Measurements from ENCODE around the gene LAMA5.

The LAMA5 gene

DNA sequence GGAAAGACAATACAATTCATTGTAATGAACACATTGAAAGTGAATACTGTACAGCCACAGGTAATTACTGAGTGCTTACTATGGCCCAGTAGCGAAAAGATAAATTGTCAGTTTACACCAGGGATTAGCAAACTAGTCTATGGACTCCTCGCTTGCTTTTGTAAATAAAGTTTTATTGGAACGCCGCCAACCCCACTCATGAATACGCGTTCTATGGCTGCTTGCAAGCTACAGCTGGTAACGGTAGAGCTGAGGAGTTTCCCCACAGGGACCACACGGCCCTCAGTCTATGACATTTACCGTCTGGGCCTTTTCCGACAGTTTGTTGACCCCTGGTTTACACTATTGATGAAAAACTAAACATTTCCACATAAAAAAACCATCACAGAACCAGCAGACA is 24.2 kb downstream of the LAMA5 start:
- no peak for DNase-seq

DNA sequence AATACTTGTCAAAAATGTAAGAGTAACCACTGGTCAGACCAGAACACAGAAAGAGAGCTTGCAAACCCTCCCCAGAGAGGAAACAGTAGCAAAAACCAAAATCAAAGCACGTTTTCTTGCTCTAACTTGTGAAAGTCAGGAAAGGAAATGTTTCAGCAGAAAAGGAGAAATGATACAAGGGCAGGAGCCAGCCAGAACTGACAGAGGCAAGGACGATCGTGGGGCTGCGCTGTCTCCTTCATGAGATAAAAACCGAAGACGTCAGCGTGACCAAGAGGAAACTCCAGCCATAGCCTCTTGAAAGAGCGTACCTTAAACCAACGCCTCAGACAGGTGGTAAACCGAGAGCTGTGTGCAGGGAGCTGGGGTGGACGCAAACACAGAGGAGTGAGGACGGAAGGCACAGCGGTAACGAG is 27.5 kb downstream of the LAMA5 start:
- DNase-seq: peak; percentile 36

DNA sequence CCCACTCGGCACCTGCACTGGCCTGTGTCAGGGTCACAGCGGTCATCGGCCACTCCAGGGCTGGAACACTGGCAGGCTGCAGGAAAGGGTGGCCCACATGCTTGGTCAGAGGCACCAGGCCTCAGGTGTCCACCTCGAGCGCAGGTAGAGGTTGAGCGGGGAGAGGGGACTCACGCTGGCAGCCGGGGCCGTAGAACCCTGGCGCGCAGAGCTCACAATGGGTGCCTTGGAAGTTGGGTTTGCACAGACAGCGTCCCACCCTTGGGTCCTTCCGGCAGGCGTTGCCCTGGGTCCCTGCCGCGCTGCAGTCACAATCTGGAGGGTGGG is 28.9 kb downstream of the LAMA5 start:
- no peak for DNase-seq

DNA sequence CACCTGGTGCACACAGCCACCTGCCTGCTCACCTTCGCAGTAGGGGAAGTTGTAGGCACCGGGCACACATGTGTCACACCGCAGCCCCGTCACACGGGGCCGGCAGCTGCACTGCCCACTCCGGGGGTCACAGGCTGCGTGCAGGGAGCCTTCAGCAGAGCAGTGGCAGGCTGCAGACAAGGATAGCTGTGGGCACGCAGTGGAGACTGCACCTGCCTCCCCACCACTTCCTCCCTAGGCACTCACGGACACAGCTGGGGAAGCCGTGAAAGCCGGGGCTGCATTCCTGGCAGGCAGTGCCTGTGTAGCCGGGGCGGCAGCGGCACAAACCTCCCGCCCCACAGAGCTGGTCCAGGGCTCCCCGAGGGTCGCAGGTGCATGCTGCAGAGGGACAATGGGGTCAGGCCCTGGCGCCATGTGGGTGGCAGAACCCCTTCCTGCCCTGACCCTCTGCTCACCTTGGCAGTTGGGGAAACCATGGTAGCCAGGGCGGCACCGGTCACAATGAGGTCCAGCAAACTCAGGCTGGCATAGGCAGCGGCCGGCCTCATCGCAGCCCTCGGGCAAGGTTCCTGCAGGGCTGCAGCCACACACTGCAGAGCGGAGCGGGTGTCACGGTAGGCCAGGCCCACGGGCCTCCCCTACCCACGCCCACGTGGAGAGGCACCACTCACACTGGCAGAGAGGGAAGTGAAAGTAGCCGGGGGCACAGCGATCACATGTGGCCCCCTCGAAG is 29.4 kb downstream of the LAMA5 start:
- peak; percentile 47 for DNase-seq

DNA sequence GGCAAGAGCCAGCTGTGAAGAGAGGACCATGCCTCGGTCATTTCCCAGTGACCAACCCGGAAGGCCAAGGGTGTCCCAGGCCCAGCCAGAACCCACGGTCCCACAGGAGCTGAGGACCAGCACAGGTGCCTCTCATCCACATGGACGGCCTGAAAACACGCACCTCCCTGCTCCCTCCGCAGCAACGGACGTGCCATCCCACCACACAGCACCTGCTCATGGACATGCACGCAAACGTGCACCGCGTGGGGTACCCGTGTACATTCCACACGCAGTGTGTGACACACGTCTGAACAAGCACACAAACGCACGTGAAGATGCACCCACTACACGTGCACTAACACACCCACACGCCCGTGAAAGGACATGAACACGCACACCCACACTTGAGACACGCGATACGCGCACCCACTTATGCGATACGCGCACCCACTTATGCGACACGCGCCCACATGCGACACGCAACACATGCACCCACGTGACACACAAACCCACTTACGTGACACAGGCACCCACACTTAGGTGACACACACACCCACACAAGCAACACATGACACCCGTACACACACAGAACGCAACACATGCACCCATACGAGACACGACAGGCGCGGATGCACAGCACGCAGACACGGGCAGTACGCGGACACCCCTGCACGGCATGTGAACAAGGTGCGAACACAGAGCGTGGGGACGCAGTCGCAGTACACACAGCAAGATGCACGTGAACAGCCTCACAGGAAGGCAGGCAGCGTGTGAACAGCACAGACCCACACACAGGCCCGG is 30.1 kb downstream of the LAMA5 start:
- no peak for DNase-seq

DNA sequence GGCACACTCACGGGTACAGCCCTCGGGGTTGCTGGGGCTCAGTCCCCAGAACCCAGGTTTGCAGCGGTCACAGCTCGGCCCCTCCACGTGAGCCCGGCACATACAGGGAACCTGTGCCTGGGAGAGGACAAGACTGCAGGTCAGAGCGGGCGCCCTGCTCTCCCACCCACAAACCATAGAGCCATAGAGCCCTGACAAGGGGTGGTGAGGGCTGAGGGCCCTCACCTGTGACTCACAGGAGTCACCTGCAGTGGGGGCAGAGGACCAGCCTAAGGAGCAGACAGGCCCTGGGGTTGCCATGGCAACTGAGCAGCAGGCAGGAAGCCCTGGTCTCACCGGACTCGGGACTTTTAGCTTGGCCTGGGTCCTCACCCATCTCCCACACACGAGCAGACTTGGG is 30.8 kb downstream of the LAMA5 start:
- no peak for DNase-seq

DNA sequence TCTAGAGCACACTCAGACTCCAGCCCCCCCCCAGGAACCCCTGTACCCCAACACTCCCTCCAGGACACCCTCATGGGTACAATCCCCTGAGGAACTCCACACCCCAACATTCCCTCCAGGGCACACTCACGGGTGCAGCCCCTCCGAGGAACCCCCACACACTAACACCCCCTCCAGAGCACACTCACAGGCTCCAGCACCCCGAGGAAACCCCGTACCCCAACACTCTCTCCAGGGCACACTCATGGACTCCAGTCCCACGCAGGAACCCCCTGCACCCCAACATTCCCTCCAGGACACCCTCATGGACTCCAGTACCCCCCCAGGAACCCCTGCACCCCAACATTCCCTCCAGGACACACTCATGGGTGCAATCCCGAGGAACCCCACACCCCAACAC is 31.6 kb downstream of the LAMA5 start:
- no peak for DNase-seq

DNA sequence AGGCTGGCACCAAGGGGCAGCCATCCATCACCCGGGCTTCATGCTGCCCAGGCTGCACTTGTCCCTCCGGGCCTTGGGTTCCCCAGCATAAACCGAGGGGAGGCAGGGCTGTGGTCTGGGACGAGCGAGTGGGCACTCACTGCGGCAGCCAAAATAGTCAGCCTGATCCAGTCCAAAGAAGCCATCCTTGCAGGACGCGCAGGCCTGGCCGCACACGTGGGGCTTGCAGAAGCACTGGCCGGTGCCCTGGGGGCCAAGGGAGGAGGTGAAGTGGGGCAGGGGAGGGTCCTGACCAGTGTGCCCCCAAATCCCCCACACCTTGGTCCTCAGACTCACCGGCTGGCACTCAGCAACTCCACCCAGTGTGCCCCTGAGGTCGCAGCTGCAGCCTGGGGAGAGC is 32.2 kb downstream of the LAMA5 start:
- DNase-seq: no peak

DNA sequence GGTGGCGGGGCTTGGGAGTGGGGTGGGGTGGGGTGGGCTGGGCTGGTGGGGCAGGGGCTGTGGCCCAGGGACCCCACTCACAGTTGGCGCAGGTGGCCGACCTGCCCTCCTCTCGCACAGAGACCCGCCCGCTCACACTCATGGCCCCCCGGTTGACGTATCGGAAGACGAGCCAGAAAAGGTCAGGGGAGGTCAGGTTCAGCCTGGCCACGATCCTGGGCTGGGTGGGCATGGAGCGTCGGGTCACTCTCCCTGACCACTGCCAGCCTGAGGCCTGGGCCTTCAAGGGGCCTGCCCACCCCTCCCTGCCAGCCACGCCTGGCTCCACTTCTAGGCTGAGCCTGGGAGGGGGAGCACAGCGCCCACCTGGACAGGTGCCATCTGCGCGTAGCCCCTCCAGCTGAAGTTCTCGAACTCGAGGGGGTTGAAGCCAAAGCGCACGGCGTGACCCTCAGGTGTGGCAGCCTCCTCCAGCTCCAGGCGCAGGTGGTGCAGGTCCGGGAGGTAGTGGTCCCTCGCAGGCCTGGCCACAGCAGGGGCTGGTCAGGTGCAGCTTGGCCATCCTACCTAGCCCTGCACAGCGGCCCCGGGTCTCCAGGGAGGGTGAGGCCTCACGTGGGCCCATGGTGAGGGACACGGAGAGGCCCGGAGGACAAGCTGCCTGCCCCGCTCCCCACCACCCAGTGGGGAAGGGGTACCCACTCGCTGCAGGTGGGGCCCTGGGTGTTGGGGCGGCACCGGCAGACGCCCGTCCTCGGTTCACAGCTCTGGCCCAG is 33.1 kb downstream of the LAMA5 start:
- no peak for DNase-seq

DNA sequence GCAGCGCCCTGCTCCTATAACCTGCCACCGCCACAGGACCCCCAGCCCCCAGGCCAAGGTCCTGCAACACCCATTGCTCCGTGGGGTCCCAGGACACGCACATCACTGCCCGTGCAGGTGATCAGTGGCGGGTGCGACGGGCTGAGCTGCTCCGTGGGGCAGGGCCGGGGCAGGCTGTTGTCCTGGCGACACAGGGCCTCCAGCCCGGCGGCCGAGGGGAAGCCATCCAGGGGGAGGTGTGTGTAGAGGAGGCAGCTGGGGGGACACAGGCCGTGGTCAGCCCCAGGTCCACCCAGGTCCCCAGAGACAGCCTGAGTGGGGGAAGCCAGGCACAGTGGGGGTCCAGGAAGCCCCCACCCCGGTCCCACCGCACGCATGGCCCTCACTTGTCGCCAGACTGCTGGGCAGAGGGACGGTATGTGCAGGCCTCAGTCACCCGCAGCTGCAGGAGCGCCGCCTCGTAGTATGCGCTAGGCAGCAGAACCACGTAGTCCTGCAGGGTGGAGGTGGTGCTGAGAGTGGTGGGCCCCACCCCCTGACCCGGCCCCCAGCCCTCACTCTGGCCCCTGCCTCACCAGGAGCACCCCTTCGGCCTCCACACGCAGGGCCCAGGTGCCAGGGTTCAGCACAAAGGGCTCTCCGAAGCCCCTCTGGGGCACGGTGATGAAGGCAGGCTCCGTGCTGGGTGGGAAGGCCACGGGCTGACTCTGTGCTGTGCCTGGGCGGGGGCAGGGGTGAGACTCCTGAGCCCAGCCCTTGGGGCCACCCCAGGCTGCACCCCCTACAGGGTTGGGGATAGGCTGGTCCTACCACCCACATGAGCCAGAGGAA is 33.9 kb downstream of the LAMA5 start:
- DNase-seq: no peak

DNA sequence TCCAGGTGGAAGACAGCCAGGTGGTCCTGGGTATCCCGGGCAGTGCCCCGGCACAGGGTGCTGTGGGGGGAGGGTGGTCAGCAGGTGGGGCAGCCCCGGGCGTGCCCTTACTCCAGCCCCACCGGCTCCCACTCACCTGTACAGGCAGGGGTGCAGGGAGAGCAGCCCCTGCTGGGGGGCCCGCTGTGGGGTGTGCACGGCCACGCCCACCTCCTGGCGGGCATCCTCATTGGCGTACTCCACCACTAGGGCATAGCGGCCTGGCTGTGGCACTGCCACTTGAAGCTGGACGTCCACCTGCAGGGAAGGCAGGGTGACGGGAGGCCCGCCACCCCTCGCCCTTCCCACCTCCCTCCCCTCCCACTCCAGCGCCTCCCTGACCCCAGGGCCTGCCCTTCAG is 34.7 kb downstream of the LAMA5 start:
- no peak for DNase-seq

DNA sequence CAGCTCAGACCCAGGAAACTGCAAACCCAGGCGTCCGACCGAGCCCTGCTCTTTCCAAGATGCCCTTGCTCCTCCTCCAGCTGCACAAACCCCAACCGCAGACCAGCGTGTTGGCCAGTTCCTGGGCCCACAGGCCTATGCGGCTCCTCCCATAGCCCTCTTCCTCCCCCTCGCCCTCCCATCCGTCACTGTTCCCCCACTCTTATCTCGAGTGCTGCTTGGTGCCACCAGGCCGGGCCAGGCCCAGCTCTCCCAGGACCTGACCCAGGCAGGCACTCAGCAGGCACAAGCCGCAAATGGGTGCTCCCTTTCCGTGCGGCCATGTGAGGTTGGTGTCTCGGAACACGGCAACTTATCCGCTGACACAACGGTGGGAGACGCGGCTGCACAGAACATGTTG is 35.8 kb downstream of the LAMA5 start:
- no peak for DNase-seq

DNA sequence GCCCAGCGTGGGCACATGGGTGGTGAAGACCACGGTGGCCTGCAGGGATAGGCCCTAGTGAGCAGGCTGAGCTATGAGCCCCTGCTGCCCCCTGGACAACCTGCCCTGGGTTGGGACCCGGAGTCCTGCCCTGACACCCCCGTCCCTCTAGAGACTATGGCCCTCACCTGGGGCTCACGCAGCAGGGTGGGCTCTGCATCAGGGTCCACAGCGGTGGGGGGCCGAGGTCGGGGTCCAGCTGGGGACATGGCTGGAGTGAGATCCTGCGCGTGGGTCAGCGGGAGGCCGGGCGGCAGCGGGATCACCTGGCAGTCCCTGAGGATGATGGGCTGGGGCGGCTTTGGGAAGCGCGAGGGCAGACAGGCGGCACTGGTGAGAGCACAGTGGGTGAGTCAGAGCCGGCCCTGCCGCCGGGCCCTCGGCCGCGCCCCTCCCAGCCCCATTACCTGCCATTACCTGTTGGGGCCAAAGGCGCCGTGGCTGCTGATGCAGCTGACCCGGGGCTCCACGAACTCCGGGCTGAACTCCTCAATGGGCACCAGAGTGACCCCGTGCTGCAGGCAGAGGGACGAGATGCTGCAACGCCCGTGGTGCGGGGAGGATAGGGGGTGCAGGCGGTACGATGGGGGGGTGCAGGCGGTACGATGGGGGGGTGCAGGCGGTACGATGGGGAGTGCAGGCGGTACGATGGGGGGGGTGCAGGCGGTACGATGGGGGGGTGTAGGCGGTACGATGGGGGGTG is 36.4 kb downstream of the LAMA5 start:
- DNase-seq: no peak

DNA sequence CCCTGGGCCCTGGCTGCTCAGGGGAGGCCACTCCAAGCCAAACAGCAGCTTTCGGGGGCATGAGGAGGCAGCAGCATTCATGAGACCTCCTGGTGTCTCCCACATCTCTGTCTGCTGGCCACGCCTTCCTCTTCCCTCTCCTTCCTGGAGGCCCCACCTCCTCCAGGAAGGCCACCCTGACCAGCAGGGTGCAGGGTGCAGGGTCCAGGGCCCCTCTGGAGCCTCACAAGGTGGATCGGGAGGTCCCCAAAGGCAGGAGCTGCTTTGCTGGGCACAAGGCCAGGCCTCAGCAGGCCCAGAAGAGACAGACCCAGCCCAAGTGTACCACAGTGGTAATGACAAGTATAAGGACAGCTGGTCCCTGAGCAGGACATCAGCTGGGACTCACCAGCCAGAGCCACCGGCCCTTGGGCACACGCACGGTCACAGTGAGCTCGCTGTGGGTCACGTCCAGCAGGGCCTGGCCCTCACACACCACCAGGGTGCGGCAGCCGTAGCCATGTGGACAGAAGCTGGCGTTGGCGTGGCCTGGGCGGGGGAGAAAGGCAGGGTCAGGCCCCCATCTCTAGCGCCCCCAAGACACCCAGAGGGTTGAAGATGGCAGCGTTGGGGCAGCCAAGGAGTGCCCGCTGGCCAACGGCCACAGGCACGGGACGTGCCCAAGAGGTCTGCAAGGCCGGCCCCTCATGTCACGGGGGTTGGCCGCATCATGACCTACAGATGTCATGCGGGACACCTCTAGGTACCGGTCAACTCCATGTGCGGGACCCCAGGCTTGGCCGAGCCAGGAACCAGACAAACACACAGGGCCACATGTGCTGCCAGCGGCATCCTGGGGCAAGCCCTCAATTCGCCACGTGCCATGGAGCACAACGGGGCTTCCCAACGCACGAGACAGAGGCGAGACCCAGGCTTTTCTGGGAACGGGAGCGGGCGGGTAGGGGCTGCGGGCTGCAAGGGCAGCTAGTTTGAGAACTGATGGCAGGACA is 37.4 kb downstream of the LAMA5 start:
- DNase-seq: no peak

DNA sequence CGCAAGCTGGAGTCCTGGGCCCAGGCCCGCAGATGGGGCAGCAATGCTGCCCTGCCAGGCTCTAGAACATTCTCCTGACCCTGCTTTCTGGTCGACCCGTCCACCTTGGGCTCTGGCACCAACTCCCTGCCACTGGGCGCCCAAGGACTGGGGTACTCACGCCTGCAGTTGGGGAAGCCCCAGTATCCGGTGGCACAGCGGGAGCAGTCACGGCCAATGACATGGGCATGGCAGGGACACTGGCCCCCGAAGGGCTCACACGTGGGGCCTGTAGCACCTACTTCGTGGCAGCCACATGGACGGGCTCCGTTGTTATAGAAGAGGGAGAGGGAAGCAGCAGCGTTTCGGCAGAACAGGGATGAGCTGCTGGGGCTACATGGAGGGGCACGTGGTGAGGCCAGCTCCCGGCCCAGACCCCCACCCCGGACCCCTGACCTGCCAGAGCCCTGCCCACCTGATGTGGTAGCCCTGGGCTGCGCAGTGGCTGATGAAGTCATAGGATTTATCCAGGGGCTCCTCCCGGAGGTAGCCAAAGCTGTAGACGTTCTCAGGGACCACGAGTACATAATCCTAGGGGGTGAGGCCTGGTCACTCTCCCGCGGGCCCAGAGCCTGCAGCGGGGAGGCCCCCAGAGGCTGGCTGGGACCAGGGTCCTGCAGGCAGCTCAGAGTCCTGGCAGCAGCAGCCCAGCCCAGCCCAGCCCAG is 38.3 kb downstream of the LAMA5 start:
- no peak for DNase-seq

DNA sequence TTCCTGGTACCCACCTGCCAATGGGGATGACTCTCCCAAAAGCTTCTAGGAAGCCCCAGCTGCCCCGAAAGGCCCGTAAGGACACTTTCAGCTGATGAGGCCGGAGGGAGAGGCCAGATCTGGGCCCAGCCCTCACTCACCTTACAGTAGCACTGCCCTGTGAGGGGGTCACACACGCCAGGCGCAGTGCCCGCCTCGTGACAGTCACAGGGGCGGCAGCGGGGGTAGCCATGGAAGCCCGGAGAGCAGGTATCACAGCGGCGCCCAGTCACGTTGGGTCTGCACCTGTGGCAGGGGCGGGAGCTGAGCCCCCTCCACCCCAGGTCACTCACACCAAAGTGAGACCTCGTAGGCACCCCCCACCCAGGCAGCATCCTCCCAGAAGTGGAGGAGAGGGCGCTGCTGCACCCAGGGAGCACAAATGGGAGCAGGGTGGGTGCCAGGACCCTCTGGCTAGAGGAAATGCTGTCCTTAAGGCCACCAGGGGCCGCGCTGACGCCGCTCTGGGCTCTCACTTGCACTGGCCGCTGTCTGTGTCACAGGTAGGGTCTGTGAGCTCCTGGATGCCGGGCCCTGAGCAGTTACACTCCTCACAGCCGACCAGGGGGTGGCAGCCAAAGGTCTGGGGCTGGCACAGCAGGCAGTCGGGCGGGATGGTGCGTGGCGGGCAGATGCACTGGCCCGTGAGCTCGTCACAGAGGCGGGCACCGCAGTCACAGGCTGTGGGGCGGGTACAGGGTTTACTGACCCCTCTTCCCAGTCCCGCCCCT is 39.2 kb downstream of the LAMA5 start:
- no peak for DNase-seq

DNA sequence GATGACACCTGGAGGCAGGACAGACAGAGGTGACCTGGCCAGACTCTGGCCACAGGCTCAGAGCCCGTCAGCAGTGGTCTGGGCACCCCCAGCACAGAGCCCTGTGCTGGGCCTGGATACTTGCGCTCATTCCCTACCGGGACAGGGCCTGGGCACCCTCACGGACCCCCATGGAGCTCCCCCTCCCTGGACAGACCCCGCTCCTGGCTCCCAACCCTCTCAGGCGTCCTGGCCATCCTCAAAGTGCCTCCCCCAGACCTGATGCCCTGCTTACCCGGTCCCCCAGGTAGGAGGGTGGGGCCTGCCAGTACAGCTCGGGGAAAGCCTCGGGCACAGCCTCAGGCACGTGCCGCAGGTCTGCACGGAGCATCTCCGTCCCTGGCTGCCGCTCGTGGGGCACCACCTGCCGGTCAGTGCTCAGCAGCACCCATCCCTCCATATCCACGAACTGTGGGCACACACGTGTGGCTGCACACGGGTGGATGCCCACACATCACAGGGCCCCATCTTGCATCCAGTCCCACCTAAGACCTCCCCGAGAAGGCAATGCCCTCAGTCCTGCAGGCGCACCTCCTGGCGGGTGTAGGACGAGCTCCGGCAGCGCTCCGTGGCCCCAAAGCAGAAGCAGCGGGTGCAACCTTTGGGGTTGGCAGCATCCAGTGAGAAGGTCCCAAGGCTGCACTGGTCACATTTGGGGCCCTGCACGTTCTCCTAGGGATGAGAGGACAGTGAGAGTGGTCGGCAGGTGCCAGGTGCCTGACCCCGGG is 40.0 kb downstream of the LAMA5 start:
- DNase-seq: no peak

DNA sequence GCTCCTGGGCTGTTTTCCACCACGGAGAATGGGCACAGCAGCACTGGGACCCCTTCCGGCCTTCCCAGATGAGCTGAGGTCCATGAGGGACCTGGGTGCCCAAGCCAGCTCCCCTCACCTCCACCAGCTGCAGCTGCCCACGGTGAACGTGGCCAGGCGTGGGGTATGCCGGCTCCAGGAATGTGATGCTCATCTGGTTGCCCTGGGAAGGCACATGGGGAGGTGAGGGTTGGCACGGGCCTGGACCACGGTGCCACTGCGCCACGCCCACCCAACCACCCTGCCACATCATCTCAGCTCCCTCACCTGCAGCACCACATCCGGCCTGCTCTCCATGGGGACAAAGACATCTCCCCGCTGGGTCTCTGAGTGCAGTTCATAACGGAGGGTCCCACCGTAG is 40.6 kb downstream of the LAMA5 start:
- no peak for DNase-seq

All from CD4-positive, alpha-beta T cell treated with Interferon gamma for 1 hour (primary cell).